Measurements from ENCODE around the gene ANO3.

The ANO3 gene

DNA sequence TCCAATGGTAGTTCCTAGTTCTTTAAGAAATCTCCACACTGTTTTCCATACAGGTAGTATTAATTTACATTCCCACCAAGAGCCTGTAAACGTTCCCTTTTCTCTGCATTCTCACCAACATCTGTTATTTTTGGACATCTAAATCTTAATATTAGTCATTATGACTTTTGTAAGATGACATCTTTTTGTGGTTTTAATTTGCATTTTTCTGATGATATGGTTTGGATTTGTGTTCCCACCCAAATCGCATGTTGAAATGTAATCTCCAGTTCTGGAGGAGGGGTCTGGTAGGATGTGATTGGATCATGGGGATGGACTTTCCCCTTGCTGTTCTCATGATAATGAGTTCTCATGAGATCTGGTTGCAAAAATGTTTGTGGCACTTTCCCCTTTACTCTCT is 151.2 kb downstream of the ANO3 start:
- no peak overlapping the region for H3K4me3 ChIP-seq (ENCODE audit: low read depth, low read length)
- peaks cover 5% of the 10 kb centered on the region for H3K4me1 ChIP-seq (ENCODE audit: control insufficient read depth, insufficient read depth, low read length, unreplicated experiment)
- H3K79me2 ChIP-seq (ENCODE audit: control insufficient read depth, insufficient read depth, low read length, unreplicated experiment) = no peaks in the 10 kb centered on the region
- H3K27ac ChIP-seq (ENCODE audit: low read depth, low read length) = no peak overlapping the region
- H2AFZ ChIP-seq (ENCODE audit: low read length, unreplicated experiment) = no peak overlapping the region
- H3K36me3 ChIP-seq (ENCODE audit: insufficient read depth, low read length) = no peaks in the 10 kb centered on the region
- H3K27me3 ChIP-seq (ENCODE audit: insufficient read depth, low read length) = no peaks in the 10 kb centered on the region

DNA sequence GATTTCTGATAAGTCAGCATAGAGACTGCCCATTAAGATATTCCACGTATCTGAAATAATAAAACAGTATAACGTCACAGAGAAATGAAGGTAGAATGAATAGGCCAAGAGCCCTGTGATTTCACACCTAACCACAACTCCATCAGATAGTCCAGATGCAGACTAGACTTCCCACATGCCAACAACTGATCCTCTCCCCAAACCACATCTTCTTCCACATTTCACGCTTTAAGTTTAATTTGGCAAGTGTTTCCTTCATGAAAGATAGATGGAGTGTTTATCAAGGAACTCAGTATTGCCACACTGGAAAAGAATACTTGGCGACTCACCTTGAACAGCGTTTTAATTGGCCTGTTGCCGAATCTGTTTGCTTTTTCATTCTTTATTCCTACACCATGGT is 158.6 kb downstream of the ANO3 start:
- Histone ChIP-seq H2AFZ (ENCODE audit: low read length, unreplicated experiment) (no peak overlapping the region), H3K4me3 (ENCODE audit: low read depth, low read length) (no peak overlapping the region), H3K4me1 (ENCODE audit: control insufficient read depth, insufficient read depth, low read length, unreplicated experiment) (no peaks in the 10 kb centered on the region), H3K27ac (ENCODE audit: low read depth, low read length) (no peak overlapping the region), H3K36me3 (ENCODE audit: insufficient read depth, low read length) (no peaks in the 10 kb centered on the region), H3K27me3 (ENCODE audit: insufficient read depth, low read length) (no peaks in the 10 kb centered on the region), H3K79me2 (ENCODE audit: control insufficient read depth, insufficient read depth, low read length, unreplicated experiment) (no peaks in the 10 kb centered on the region)

DNA sequence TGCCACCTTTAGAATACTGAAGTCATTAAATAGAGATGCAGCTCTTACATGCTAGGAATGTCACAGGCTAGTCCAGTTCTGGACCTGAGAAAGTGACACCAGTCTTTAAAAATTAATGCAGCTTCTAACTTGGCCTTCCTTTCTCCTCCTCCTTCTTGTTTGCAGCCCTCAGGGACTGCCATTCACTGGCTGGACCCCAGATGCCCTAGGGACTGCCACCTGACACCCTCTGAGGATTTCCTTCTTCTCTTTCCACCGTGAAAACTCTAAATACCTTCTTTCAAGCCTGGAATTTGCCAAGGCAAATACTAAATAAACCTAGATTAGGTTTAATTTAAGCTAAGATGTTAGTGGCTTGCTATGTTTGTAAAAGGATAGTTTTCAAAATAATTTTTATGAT is 161.7 kb downstream of the ANO3 start:
- Histone ChIP-seq H3K79me2 (ENCODE audit: control insufficient read depth, insufficient read depth, low read length, unreplicated experiment) (no peaks in the 10 kb centered on the region), H3K27me3 (ENCODE audit: insufficient read depth, low read length) (no peaks in the 10 kb centered on the region), H3K27ac (ENCODE audit: low read depth, low read length) (no peak overlapping the region), H3K4me1 (ENCODE audit: control insufficient read depth, insufficient read depth, low read length, unreplicated experiment) (no peaks in the 10 kb centered on the region), H3K4me3 (ENCODE audit: low read depth, low read length) (no peak overlapping the region), H3K36me3 (ENCODE audit: insufficient read depth, low read length) (no peaks in the 10 kb centered on the region), H2AFZ (ENCODE audit: low read length, unreplicated experiment) (no peak overlapping the region)

DNA sequence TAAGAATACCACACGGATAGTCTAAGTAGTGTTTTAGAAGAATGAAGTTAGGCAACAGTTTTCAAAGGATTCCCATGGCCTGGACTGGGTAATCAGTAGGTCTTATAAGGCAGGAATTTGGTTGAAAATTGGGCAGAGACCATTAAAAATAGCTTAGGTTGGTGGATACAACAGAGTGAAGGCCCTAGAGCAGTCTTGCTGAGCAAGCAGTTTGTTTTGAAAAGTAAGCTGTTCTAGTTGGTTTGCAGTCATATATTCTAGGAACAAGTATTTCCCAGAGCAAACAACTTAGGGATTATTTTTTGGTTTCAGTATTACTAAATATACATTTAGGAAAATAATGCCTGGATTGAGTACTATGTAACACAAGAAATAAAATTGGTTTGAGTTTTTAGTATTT is 175.3 kb downstream of the ANO3 start:
- no peak overlapping the region for H2AFZ ChIP-seq (ENCODE audit: low read length, unreplicated experiment)
- no peaks in the 10 kb centered on the region for H3K79me2 ChIP-seq (ENCODE audit: control insufficient read depth, insufficient read depth, low read length, unreplicated experiment)
- H3K4me3 ChIP-seq (ENCODE audit: low read depth, low read length) = no peak overlapping the region
- H3K27ac ChIP-seq (ENCODE audit: low read depth, low read length) = no peak overlapping the region
- no peaks in the 10 kb centered on the region for H3K36me3 ChIP-seq (ENCODE audit: insufficient read depth, low read length)
- H3K27me3 ChIP-seq (ENCODE audit: insufficient read depth, low read length) = no peaks in the 10 kb centered on the region
- no peaks in the 10 kb centered on the region for H3K4me1 ChIP-seq (ENCODE audit: control insufficient read depth, insufficient read depth, low read length, unreplicated experiment)

DNA sequence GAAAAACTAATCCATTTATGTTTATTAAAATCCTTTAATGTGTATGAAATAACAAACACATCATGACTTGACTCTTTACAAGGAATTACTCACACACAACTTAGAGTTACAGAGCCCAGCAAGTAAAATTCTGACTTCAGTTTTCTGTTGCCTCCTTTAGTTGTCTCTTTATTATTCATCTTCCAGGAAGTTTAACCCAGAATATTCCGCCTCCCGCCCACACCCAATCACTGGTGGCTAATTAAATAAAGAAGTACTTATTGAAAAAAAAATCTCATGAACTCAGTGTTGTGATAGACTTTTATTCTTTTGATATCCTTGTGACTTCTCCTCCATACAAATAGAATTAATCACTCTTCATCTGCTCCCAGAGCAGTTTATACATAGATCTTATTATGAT is 178.2 kb downstream of the ANO3 start:
- Histone ChIP-seq H2AFZ (ENCODE audit: low read length, unreplicated experiment) (no peak overlapping the region), H3K27ac (ENCODE audit: low read depth, low read length) (no peak overlapping the region), H3K4me3 (ENCODE audit: low read depth, low read length) (no peak overlapping the region), H3K36me3 (ENCODE audit: insufficient read depth, low read length) (no peaks in the 10 kb centered on the region), H3K4me1 (ENCODE audit: control insufficient read depth, insufficient read depth, low read length, unreplicated experiment) (no peaks in the 10 kb centered on the region), H3K79me2 (ENCODE audit: control insufficient read depth, insufficient read depth, low read length, unreplicated experiment) (no peaks in the 10 kb centered on the region), H3K27me3 (ENCODE audit: insufficient read depth, low read length) (no peaks in the 10 kb centered on the region)

DNA sequence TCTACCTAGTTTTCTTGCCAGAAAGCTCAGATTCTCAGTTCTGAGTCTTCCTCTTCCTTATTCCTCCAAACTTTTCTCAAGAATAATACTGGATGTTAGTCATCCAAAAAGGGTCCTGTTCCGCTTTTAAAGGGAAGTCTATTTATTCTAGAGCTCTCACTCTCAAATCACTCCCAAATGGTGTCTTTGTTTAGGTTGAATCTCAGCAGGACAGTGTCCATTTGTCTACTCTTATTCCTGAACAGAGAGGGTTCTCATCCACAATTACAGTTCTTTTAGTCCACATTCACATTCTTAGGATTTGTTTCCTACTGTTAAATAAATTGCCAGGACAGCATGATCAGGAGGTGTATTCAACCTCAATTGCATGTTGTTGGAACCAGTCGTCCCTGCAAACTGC is 178.8 kb downstream of the ANO3 start:
- Histone ChIP-seq H3K79me2 (ENCODE audit: control insufficient read depth, insufficient read depth, low read length, unreplicated experiment) (no peaks in the 10 kb centered on the region), H2AFZ (ENCODE audit: low read length, unreplicated experiment) (no peak overlapping the region), H3K4me1 (ENCODE audit: control insufficient read depth, insufficient read depth, low read length, unreplicated experiment) (no peaks in the 10 kb centered on the region), H3K27ac (ENCODE audit: low read depth, low read length) (no peak overlapping the region), H3K36me3 (ENCODE audit: insufficient read depth, low read length) (no peaks in the 10 kb centered on the region), H3K4me3 (ENCODE audit: low read depth, low read length) (no peak overlapping the region), H3K27me3 (ENCODE audit: insufficient read depth, low read length) (no peaks in the 10 kb centered on the region)

DNA sequence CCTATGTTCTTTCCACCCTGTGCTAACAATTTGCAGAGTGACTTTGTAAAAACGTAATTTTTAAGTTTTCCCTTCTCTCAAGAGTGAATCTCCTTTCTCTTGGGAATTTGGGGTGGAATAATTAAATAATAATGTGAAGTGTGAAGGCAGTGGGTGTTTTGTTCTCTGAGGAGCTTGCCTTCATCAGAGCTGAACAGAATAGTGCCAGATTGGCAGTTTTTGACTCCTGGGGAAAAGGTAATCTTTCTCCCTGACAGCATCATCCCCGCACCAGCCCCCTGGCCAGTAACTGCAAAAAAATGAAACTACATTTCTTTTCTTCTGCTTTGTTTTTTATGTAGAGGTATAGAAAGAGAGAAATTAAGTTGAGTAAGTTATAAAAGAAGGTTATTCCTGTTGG is 180.3 kb downstream of the ANO3 start:
- Histone ChIP-seq H3K36me3 (ENCODE audit: insufficient read depth, low read length) (no peaks in the 10 kb centered on the region), H2AFZ (ENCODE audit: low read length, unreplicated experiment) (no peak overlapping the region), H3K4me1 (ENCODE audit: control insufficient read depth, insufficient read depth, low read length, unreplicated experiment) (no peaks in the 10 kb centered on the region), H3K27me3 (ENCODE audit: insufficient read depth, low read length) (no peaks in the 10 kb centered on the region), H3K79me2 (ENCODE audit: control insufficient read depth, insufficient read depth, low read length, unreplicated experiment) (no peaks in the 10 kb centered on the region), H3K4me3 (ENCODE audit: low read depth, low read length) (no peak overlapping the region), H3K27ac (ENCODE audit: low read depth, low read length) (no peak overlapping the region)

DNA sequence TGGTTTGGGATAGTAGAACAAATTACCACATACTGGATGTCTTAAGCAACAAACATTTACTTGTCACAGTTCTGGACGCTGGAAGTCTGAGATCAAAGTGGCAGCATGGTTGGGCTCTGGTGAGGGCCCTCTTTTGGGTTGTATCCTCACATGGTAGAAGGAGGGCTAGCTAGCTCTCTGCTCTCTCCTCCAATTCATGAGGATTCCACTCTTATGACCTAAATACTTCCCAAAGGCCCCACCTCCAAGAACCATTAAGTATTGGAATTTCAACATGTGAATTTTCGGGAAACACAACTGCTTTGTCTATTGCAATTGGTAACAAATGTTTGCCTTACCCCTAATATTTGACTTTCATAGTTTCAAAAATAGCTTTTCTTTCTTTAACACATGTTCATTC is 187.5 kb downstream of the ANO3 start:
- H3K4me3 ChIP-seq (ENCODE audit: low read depth, low read length) = no peak overlapping the region
- H3K36me3 ChIP-seq (ENCODE audit: insufficient read depth, low read length) = no peaks in the 10 kb centered on the region
- H3K4me1 ChIP-seq (ENCODE audit: control insufficient read depth, insufficient read depth, low read length, unreplicated experiment) = peaks cover 5% of the 10 kb centered on the region
- no peaks in the 10 kb centered on the region for H3K27me3 ChIP-seq (ENCODE audit: insufficient read depth, low read length)
- no peak overlapping the region for H2AFZ ChIP-seq (ENCODE audit: low read length, unreplicated experiment)
- H3K79me2 ChIP-seq (ENCODE audit: control insufficient read depth, insufficient read depth, low read length, unreplicated experiment) = no peaks in the 10 kb centered on the region
- H3K27ac ChIP-seq (ENCODE audit: low read depth, low read length) = no peak overlapping the region

DNA sequence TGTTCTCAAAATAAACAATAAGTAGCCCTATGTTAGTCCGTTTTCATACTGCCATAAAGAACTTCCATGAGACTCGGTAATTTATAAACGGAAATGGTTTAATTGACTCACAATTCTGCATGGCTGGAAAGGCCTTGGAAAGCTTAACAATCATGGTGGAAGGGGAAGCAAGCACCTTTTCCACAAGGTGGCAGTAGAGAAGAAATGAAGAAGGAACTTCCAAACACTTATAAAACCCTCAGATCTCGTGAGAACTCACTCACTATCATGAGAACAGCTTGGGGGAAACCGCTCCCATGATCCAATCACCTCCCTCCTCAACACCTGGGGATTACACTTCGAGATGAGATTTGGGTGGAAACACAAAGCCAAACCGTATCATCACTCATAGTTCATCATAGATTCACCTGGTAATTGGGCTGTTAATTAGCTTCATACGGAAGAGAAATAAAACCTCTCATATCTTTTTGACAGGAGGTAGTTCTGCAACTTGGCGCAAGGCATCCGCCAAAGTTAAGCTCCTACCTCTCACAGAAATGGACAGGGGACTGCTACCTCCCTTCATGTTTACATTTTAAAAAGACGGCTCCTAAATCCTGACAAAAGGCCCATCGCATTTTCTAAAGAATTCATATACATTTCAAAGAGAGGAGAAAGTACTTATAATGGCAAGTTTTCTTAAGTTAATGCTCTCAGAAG is 191.1 kb downstream of the ANO3 start:
- no peak overlapping the region for H3K27ac ChIP-seq (ENCODE audit: low read depth, low read length)
- H3K79me2 ChIP-seq (ENCODE audit: control insufficient read depth, insufficient read depth, low read length, unreplicated experiment) = no peaks in the 10 kb centered on the region
- no peak overlapping the region for H3K4me3 ChIP-seq (ENCODE audit: low read depth, low read length)
- H3K4me1 ChIP-seq (ENCODE audit: control insufficient read depth, insufficient read depth, low read length, unreplicated experiment) = peaks cover 5% of the 10 kb centered on the region
- H3K36me3 ChIP-seq (ENCODE audit: insufficient read depth, low read length) = no peaks in the 10 kb centered on the region
- no peaks in the 10 kb centered on the region for H3K27me3 ChIP-seq (ENCODE audit: insufficient read depth, low read length)
- H2AFZ ChIP-seq (ENCODE audit: low read length, unreplicated experiment) = no peak overlapping the region

DNA sequence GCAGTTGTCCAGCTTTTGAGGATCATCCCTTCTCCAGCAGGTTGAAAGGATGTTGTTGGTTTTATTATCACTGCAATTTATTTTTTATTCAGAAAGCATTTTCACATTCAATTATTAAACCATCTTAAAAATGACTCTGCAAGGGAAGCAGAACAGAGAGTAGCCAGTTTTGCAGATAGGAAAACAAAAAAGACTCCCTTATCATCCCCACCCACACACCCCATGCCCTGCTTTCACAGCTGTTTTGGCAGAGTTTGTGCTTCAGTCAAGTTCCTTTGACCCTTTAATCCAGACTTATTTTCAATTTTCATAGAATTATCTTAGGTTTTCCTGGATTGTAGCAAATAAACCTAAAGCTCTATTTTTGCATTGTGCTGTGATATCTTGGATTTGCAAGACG is 195.8 kb downstream of the ANO3 start:
- no peaks in the 10 kb centered on the region for H3K79me2 ChIP-seq (ENCODE audit: control insufficient read depth, insufficient read depth, low read length, unreplicated experiment)
- no peaks in the 10 kb centered on the region for H3K4me1 ChIP-seq (ENCODE audit: control insufficient read depth, insufficient read depth, low read length, unreplicated experiment)
- no peaks in the 10 kb centered on the region for H3K36me3 ChIP-seq (ENCODE audit: insufficient read depth, low read length)
- H3K4me3 ChIP-seq (ENCODE audit: low read depth, low read length) = no peak overlapping the region
- no peak overlapping the region for H3K27ac ChIP-seq (ENCODE audit: low read depth, low read length)
- H2AFZ ChIP-seq (ENCODE audit: low read length, unreplicated experiment) = no peak overlapping the region
- no peaks in the 10 kb centered on the region for H3K27me3 ChIP-seq (ENCODE audit: insufficient read depth, low read length)

DNA sequence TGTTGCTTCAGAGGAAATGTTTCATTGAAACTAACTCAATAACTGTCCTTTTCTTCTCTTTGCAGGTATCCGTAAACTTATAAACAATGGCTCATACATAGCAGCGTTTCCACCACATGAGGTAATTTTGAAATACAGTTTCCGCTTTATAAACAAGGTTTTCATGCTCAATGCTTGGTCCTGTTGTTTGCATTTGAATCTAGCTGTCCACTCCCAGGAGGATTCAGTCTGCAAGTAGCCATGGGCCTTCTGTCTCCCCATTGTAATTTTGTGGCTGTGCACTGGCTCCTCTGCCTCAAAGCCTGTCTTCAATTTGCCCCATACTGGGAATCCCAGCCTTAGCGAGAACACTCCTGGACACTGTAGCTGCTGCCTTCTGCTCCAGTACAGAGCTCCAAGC is 205.4 kb downstream of the ANO3 start:
- Histone ChIP-seq H3K79me2 (ENCODE audit: control insufficient read depth, insufficient read depth, low read length, unreplicated experiment) (no peaks in the 10 kb centered on the region), H3K27ac (ENCODE audit: low read depth, low read length) (no peak overlapping the region), H3K4me1 (ENCODE audit: control insufficient read depth, insufficient read depth, low read length, unreplicated experiment) (no peaks in the 10 kb centered on the region), H2AFZ (ENCODE audit: low read length, unreplicated experiment) (no peak overlapping the region), H3K4me3 (ENCODE audit: low read depth, low read length) (no peak overlapping the region), H3K36me3 (ENCODE audit: insufficient read depth, low read length) (no peaks in the 10 kb centered on the region), H3K27me3 (ENCODE audit: insufficient read depth, low read length) (no peaks in the 10 kb centered on the region)

Data from ACC112 (cell line).